ENCODE measurements around the gene TAS1R3.

TAS1R3 gene

DNA sequence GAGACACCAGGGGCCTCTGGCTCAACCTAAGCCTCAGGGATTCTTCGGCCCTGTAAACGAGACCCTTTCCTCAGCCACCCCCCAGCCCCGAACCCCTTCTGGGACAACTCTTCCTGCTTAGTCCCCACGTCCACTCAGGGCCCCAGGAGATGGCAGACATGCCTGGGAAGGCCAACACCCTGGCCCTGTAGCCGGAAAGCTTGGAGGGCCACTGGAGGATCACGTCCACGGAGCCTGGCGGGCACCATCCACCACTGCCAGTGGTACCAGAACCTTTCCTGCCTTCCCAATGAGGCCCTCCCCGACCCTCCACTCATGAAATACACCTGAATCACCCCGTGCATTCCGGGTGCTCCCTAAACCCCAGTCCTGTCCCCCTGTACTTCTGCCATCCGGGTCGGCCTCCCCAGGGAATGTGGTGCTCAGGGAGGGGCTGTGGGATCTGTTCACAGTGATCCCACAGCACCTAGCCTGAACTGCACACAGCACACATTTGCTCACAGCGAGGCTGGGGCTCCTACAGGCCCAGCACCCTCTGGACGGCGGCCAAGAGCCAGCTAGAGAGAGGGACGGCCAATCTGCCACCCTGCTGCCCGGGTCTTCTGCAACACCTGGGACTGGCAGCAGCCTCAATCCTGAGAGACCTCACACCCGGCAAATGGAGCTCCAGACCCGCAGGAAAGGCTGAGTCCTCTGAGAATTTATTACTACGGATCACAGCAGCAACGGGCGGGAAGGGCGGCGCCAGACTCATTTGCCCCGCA lies 42.2 kb downstream of the TAS1R3 start:
- H3K4me3 ChIP-seq (ENCODE audit: insufficient read depth, low read length, poor library complexity, severe bottlenecking) = no peak overlapping the region
- TF ChIP-seq, protein P1, sequence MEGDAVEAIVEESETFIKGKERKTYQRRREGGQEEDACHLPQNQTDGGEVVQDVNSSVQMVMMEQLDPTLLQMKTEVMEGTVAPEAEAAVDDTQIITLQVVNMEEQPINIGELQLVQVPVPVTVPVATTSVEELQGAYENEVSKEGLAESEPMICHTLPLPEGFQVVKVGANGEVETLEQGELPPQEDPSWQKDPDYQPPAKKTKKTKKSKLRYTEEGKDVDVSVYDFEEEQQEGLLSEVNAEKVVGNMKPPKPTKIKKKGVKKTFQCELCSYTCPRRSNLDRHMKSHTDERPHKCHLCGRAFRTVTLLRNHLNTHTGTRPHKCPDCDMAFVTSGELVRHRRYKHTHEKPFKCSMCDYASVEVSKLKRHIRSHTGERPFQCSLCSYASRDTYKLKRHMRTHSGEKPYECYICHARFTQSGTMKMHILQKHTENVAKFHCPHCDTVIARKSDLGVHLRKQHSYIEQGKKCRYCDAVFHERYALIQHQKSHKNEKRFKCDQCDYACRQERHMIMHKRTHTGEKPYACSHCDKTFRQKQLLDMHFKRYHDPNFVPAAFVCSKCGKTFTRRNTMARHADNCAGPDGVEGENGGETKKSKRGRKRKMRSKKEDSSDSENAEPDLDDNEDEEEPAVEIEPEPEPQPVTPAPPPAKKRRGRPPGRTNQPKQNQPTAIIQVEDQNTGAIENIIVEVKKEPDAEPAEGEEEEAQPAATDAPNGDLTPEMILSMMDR (IDR thresholded peaks at IDR 0.05; ENCODE audit: insufficient read depth, low read length, poor library complexity, severe bottlenecking) = no peak
- no peak for TF ChIP-seq EZH2phosphoT487 (conservative IDR thresholded peaks at IDR 0.05; ENCODE audit: low read length)
- H3K9me3 ChIP-seq (ENCODE audit: insufficient read depth, low read length) = no peaks in the 10 kb centered on the region
- no peaks in the 10 kb centered on the region for H3K27me3 ChIP-seq (ENCODE audit: low read length)
- no peaks in the 10 kb centered on the region for H4K20me1 ChIP-seq (ENCODE audit: low read depth, low read length)
- peaks cover 19% of the 10 kb centered on the region for H3F3A ChIP-seq (ENCODE audit: insufficient read depth)
- no peaks in the 10 kb centered on the region for H3K36me3 ChIP-seq (ENCODE audit: low read length)
- H3K4me2 ChIP-seq (ENCODE audit: low read depth, low read length, poor library complexity, severe bottlenecking) = no peak overlapping the region
- no peak overlapping the region for H3K9ac ChIP-seq (ENCODE audit: low read length)
- H3K79me2 ChIP-seq (ENCODE audit: insufficient read depth, low read length) = peaks cover 18% of the 10 kb centered on the region
- H3K27ac ChIP-seq (ENCODE audit: low read depth, low read length) = no peak overlapping the region
- H3K9me2 ChIP-seq (replicated peaks; ENCODE audit: insufficient read depth, low read length) = no peaks in the 10 kb centered on the region
- no peak overlapping the region for H2AFZ ChIP-seq (ENCODE audit: low read depth, low read length, severe bottlenecking)

DNA sequence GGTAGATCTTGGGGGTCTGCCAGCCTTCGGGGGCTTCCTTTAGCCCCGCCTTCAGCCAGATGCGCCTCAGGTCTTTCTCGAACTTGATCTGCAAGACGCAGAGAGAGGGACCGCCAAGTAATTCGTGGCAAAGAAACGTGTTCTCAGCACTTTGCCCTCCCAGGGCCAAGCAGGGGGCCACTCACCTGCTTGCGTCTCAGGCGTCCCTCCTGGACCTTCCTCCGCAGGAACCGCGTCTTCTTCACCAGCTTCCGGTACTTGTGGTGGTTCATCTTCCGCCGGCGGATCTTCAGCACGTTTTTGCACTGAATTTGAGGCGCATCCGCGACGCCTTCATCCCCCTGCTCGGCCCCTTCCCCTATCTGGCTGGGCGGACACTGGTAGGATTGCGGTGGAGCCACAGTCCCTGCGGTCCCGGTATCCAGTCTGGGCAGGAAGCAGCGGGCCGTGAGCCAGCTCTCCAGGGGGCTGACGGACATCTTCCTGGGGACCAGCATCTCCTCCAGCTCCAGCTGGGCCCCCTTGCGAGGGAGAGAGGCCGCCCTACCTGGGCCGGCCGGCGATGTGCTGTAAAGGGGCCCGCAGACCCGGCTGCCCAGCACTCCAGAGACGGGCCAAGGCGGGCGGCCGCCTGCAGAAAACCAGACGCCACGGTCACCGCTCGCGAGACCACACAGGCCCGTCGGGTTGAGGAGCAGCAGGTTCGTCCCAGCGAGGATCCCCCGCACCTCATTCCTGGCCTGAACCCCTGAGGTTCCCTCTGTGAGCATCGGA lies 42.9 kb downstream of the TAS1R3 start:
- Histone ChIP-seq H3K27me3 (ENCODE audit: low read length) (no peaks in the 10 kb centered on the region), H3K4me2 (ENCODE audit: low read depth, low read length, poor library complexity, severe bottlenecking) (peak overlapping the region; percentile 90), H3K9me2 (replicated peaks; ENCODE audit: insufficient read depth, low read length) (no peaks in the 10 kb centered on the region), H4K20me1 (ENCODE audit: low read depth, low read length) (no peaks in the 10 kb centered on the region), H3K9ac (ENCODE audit: low read length) (peak overlapping the region; percentile 99), H3K79me2 (ENCODE audit: insufficient read depth, low read length) (peaks cover 18% of the 10 kb centered on the region), H3K4me3 (ENCODE audit: insufficient read depth, low read length, poor library complexity, severe bottlenecking) (peak overlapping the region; percentile 97), H3K36me3 (ENCODE audit: low read length) (no peaks in the 10 kb centered on the region), H3F3A (ENCODE audit: insufficient read depth) (peaks cover 19% of the 10 kb centered on the region), H3K9me3 (ENCODE audit: insufficient read depth, low read length) (no peaks in the 10 kb centered on the region), H3K27ac (ENCODE audit: low read depth, low read length) (no peak overlapping the region), H2AFZ (ENCODE audit: low read depth, low read length, severe bottlenecking) (no peak overlapping the region)
- TF ChIP-seq, protein P1 (IDR thresholded peaks at IDR 0.05; ENCODE audit: insufficient read depth, low read length, poor library complexity, severe bottlenecking) = no peak
- no peak for TF ChIP-seq EZH2phosphoT487 (conservative IDR thresholded peaks at IDR 0.05; ENCODE audit: low read length)

DNA sequence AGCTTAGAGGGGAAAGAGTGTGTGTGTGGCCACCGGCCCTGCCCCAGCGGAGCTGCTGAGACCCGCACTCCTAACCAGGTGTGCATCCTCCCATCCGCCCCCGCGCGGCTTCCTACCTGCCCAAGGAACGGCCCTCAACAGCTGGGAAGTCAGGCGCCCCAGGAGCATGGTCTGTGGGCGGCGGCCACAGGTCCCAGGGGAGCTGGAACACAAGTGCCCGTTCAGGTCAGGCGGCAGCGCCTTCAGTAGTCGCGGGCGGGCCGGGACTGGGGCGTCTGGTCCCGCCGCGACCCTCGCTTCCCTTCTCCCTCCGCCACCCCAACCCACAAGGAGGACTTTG lies 43.5 kb downstream of the TAS1R3 start:
- H3K27ac ChIP-seq (ENCODE audit: low read depth, low read length) = peak overlapping the region; percentile 63
- H3F3A ChIP-seq (ENCODE audit: insufficient read depth) = peaks cover 19% of the 10 kb centered on the region
- no peaks in the 10 kb centered on the region for H3K36me3 ChIP-seq (ENCODE audit: low read length)
- H2AFZ ChIP-seq (ENCODE audit: low read depth, low read length, severe bottlenecking) = peak overlapping the region; percentile 72
- peaks cover 18% of the 10 kb centered on the region for H3K79me2 ChIP-seq (ENCODE audit: insufficient read depth, low read length)
- no peaks in the 10 kb centered on the region for H3K9me3 ChIP-seq (ENCODE audit: insufficient read depth, low read length)
- TF ChIP-seq, protein P1 (IDR thresholded peaks at IDR 0.05; ENCODE audit: insufficient read depth, low read length, poor library complexity, severe bottlenecking) = no peak
- no peak for TF ChIP-seq EZH2phosphoT487 (conservative IDR thresholded peaks at IDR 0.05; ENCODE audit: low read length)
- no peaks in the 10 kb centered on the region for H3K9me2 ChIP-seq (replicated peaks; ENCODE audit: insufficient read depth, low read length)
- H3K27me3 ChIP-seq (ENCODE audit: low read length) = no peaks in the 10 kb centered on the region
- peak overlapping the region; percentile 97 for H3K4me3 ChIP-seq (ENCODE audit: insufficient read depth, low read length, poor library complexity, severe bottlenecking)
- H3K4me2 ChIP-seq (ENCODE audit: low read depth, low read length, poor library complexity, severe bottlenecking) = peak overlapping the region; percentile 90
- H3K9ac ChIP-seq (ENCODE audit: low read length) = peak overlapping the region; percentile 99
- no peaks in the 10 kb centered on the region for H4K20me1 ChIP-seq (ENCODE audit: low read depth, low read length)

Data from SU-DHL-6 (cell line).